NCI-H446 treated with DMSO at 0.1 percent for 48 hours (cell line): ENCODE data around the gene LRRC4C.

Source experiments
- DNase-seq: peaks from one replicate; lab custom pipeline; 2025; lab: John Stamatoyannopoulos, UW

Gene LRRC4C

GRCh38 chr11:41459465-41460401, at the start of gene LRRC4C:
Gene LRRC4C, minus strand, starts transcription at chr11:41459652.
- no peak for DNase-seq

DNA sequence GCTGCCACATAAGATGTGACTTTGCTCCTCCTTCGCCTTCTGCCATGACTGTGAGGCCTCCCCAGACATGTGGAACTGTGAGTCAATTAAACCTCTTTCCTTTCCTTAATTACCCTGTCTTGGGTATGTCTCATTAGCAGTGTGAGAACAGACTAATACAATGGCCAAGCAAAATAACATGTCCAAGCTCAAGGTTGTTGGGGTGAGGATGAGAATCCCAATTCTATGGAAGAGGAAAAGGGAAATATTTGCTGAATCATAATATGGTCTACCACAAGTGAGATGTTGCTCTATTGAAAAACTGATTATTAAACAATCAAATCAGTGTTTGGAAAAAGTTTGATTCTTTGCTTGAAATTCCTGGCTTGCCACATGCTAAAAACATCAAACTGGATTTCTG, 48.7 kb upstream of the LRRC4C start:
- DNase-seq = no peak

DNA sequence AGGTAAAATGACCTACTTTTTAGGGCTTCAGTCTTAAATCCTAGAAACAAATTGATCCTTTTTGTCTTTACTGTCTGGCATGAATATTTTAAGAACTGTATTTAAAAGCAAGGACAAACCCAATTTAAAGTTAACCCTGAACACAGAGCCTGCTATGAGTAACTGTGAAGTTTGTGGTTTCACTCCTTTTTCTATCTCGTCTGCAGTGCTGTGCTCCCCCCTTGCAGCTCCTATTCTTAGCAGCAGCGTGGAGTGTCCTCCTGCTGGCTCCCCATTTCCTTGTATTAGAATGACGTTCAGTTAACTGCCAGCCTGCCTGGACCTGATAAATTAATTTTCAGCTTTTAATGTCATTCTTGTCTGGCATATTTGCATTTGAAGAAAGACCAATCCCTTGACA, 40.0 kb upstream of the LRRC4C start:
- DNase-seq = no peak

GRCh38 chr11:41498726-41499125, 39.3 kb upstream of the LRRC4C start:
- DNase-seq = no peak

DNA sequence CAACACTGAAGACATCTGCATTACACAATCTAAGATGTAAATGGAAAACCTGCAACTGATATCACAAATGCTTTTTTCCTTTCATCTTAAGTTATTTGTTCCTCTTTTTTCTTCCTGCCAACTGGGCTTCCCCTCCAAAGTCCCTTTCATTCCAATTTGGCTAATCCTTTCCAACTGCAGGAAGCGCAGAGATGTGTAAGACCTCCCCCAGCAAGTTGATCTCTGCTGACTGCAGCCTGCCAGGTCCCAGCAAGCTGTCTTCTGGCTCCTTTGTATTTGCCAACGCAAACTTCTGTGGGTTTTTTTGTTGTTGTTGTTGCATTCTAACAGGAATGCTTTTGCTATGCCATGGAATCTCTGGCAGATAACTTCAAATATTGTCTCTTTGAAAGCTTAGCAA, 38.5 kb upstream of the LRRC4C start:
- DNase-seq = no peak

DNA sequence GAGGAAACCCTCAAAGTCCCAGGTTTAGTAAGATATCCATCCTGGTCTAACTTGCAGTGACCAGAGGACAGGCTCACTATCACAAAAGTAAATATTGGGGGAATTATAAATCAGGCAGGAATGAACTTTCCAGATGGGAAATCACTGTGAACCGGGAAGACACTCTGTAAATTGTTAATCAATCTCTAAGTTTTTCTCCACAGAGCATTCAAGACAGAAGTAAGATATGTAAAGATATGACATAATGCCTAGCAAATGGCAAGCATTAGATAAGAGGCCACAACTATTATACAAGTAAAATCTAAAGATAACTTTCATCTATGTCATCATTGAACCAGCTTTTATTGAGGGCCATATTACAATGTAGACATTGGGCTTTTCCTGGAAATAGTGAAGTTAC, 35.3 kb upstream of the LRRC4C start:
- no peak for DNase-seq

- no peak for DNase-seq
These were observed 27.0 kb upstream of the LRRC4C start for GRCh38 chr11:41486424-41486823.

DNA sequence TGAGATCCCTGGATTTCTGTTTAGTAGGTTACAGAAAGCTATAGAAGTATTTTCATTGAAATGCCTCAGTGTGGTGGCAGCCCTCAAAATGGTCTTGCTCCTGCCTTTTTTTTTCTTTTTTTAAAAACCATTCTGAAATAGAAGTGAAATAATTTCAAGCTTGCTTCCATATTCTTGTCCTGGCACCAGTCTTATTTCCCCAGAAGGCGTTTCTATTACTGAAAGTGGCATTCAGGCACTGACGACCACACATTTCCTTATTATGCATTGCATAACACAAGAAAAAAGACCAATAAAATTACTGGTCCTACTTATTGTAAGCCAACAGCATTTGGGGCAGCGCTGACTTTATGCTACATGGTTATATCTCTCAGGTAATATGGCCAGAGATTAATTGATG, 24.5 kb upstream of the LRRC4C start:
- no peak for DNase-seq

DNA sequence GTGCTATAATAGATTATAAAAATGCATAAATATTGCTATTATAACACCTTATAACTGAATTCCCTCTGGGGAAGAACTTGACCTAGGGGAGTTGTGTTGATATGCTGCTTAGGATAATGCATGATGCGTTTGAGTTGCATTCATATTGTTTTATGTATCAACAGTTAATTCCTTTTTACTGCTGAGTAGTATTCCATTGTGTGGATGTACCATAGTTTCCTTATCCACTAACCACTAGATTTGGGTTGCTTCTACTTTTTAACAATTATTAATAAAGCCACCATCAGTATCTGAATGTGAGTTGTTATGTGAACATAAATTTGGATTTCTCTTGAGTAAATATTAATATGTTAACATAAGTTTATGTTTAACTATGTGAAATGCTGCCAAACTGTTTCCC, 19.7 kb upstream of the LRRC4C start:
- no peak for DNase-seq

DNA sequence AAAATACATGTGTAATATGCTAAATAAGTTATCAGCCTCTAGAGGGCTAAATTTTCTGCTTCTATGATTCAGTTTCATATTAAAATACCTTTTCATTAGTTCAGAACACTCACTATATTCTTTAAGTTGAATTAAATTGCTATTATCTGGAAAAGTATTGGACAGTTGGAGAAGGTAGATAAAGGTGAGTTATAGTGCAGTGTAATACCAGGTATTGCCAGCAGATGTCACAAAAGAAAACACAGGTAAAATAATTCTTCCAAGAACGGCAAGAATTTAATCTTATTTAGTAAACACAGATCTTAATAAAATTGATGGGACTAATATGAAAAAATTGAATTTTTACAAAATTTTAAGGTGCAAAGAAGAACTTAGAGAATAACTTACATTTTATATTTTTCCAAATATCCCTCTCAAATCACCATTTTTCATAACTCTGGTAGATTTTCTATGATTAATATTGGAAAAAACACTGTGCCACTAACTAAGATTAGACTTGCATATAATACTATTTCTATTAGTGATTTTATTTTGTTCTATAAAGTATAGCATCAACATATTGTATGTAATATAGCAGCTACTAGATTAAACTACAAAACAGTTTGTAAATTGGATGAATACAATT, 1.7 kb upstream of the LRRC4C start:
- DNase-seq = no peak

GRCh38 chr11:41458641-41459040, 811 bp downstream of the LRRC4C start:
- no peak for DNase-seq

- no peak for DNase-seq
These were observed 1.3 kb downstream of the LRRC4C start for GRCh38 chr11:41458154-41458553.

- DNase-seq = no peak
These were observed 2.0 kb downstream of the LRRC4C start for GRCh38 chr11:41457216-41458014.

GRCh38 chr11:41456269-41456668, 3.2 kb downstream of the LRRC4C start:
- no peak for DNase-seq

- DNase-seq = no peak
These were observed 8.4 kb downstream of the LRRC4C start for GRCh38 chr11:41451011-41451410.

GRCh38 chr11:41449483-41450050, 9.9 kb downstream of the LRRC4C start:
- DNase-seq = no peak

DNA sequence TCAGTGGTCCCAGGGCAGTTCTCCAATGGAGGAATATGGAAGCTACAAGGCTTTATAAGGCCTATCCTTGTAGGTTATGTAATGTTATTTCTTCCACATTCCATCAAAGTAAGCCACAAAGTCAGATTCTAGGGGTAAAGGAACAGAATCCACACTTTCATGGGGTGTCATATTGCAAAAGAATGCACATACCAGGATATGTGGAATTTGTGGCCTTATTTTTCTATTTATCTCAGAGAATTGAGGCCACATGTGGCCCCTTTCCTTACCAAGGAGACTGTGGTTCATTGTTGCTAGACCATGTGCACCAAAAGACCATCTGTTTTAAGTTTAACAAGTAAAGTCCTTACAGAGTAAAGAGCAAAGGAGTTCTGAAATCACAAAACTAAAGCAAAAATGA, 12.9 kb downstream of the LRRC4C start:
- DNase-seq = no peak

DNA sequence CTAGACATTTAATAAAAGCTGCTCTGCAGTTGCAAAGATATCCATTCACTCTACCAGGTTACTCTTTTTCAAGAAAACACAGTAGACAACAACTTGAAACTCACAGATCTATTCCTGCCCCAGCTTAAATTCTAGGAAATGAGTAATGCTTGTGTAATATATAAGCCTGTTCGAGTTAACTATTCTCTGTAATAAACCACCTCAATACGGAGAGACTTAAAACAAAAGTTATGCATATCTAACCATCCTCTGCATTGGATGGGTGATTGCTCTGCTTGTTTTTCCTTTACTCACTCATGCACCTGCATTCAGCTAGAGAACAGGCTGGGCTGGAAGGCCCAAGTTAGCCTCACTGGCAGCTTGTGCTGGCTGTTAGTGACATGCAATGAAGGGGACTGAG, 13.3 kb downstream of the LRRC4C start:
- DNase-seq = no peak

- DNase-seq = no peak
These were observed 22.4 kb downstream of the LRRC4C start for GRCh38 chr11:41437006-41437490.

GRCh38 chr11:41435531-41435930, 23.9 kb downstream of the LRRC4C start:
- DNase-seq = no peak

GRCh38 chr11:41431784-41432183, 27.7 kb downstream of the LRRC4C start:
- DNase-seq = no peak

DNA sequence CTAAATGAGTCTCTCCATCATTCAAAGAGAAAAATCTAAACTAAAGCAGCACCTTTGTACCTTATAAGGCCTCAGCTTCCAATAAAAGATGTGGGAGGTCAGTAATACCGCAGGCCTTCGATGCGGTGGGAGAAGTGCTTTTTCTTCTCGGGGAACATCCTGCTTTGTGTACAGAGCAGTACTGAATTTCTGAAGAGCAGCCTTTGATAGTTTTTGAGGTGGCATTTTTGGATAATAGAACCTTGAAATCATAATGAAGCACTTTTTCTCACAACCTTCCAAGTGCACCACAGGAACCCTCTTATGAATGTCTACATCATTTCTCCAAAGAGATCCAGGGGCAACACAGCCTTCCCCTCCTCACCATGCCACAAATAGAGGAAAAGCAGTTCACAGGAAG, 39.6 kb downstream of the LRRC4C start:
- DNase-seq = no peak
